EH (cell line): ENCODE measurements around the gene INPP5A.
"Not testable (repeated sequence)": the region's sequence is repeated elsewhere in the genome, so short reads cannot be mapped to it uniquely, and the experiment has no call there.

ENCODE experiments used
- DNase-seq: peaks from one replicate; pipeline ENCODE4 v3.0.0-alpha.2; 2015; ENCODE audit warnings: low read depth

INPP5A gene

DNA sequence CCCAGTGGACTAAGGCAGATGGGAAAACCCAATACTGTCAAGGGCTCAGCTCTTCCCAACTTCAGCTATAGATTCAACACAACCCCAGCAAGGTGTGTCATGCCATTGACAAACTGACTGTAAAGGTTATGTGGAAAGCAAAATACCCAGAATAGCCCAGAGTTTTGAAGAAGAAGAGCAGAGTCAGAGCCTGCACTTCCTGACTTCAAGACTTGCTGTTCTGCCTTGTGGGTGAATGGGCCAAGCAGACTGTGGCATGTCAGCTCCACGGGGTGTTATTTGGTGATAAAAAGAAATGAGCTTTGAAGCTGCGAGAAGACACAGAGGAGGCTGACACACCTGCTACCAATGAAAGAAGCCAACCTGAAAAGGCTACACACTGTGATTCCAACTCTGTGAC lies 158.6 kb downstream of the INPP5A start:
- no peak for DNase-seq

- no peak for DNase-seq
Measured at GRCh38 chr10:132696728-132697577, 159.4 kb downstream of the INPP5A start.

- DNase-seq = no peak
Measured at GRCh38 chr10:132697578-132698200, 160.1 kb downstream of the INPP5A start.

DNA sequence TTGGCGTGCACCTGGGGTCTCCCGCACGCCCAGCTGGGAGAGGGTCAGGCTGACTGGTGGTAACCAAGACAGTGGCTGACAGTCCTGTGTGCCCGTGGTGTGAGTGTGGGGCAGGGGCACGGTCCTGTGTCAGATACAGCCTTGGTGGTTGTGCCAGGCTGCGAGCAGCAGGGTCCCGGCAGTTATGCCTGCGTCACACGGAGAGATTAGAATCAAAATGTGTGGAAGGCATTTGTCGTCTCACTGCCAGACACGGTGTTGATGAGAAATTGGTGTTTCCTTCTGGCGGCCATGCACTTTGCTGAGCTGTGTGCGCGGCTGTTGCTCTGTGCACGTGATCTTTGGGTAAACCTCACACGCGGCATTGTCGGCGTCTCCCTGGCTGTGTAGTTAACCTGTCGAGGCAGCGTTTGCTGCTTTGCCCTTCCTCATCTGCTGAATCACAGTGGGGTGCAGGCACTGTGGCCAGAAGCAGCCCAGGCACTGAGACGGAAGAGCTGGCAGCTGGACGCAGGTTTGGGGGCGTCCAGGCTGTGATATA lies 160.7 kb downstream of the INPP5A start:
- no peak for DNase-seq

GRCh38 chr10:132698761-132699391 lies 161.3 kb downstream of the INPP5A start:
- no peak for DNase-seq

- no peak for DNase-seq
Measured at GRCh38 chr10:132699411-132700155, 162.0 kb downstream of the INPP5A start.

DNA sequence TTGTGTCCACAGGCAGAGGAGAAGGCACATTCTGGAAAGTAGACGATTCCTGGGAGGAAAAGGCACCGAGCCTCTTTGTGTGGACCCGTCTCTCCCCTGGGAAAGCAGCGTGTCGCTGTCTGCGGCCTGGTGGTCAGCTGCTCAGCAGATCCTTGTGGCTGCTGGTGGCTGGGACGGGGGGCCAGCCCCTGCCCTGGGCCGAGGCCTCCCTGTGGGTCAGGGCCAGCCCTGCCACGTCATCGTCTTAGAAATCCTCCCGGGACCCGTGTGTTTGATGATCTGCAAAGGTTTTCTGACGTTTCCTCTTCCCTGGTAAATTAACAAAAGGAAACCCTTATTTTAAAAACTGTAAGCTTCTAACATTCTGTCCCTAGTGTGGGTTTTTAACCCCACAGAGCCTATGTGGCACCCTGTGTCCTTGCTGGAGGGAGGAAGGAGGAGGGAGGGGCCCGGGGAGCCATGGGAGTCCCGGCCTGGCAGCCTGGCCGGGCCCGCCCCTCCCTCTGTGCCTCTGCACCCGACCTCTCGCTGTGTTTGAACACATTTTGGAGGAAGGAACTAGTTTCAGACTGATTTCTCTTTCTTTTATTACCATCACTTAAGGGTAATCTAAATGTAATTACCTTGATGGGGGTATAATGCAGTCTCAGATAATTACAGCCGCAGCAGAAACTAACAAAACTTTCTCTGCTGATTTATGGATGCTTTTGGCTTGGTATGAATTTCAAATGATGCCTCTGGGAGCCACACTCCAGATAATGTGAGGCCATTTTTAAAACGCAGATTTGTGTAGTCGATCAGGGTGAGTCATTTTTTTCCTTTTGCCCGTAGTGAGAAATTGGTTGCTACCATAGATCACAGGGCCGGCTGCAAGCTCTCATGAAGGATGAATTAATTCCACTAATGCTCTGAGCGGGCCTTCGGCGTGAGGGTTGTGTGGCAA lies 162.8 kb downstream of the INPP5A start:
- DNase-seq = peak; percentile 40

DNA sequence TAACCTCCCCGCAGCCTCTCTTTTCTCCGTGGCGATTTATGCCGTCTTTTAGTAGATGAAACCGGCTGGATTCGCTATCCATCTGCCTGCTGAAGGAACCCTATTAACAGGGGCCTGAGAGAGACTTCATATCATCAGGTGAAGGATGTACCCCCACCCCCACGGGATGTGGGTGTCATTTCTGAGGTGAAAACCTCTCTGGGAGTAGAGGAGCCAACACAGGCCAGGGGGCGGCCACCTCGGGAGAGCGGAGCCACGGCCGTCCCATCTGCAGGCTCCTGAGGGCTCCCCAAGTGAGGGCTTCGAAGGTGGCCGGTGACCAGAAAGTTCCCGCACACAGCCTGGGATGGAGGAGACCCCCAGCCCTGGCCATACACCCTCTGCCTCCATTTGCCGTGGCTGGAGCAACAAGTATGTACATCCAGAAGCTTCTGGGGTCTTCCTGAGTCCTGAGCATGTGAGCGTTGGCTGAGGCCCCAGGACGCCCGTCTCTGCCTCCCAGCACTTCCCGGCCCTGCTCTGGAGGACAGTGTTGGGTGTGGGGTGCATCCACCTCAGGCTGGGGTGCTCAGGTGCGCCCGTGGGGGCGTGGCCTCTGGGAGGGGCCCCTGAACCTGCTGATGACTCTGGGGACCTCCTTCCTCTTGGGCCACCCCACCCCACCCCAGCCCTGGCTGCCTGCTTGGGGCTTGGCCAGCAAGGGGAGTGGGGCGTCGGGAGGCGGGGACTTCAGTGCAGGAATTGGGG lies 163.7 kb downstream of the INPP5A start:
- no peak for DNase-seq

GRCh38 chr10:132701846-132702190 lies 164.2 kb downstream of the INPP5A start:
- no peak for DNase-seq

DNA sequence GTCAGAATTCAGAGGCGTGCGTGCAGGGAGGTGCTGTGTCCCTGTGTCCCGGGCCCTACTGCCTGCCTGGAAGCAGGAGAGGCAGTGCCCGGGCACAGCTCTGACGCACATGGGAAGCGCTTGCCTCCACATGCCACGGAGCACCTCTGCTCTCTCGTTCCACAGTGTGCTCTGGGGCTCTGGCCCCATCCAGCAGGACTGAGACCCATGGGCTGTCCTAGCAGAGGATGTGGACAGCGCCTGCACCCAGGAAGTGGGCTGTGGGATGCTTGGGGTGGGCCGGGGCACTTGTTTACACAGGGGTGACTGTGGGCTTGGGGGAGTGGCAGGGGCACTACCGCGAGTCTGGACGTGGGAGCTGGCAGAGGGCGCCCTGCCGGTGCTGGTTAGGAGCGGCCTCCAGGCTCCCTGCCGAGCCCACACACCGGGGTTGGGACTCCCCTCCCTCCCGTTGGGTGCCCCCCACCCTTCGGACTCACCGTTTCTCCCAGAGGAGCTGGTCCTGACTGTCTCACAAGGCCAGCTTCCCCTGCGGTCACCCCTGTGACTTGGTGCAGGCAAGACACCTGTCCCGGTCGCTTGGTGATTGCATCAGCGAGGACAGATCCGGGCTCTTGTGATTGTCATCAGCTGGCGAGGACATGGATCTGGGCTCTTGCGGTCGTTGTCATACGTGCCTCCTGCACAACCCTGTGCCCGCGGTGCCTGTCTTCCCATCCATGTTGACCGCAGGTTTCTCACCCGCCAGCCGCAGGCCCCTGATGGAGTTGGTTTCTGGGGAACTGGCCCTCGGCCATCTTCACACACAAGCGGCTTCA lies 165.2 kb downstream of the INPP5A start:
- DNase-seq = no peak

- no peak for DNase-seq
Measured at GRCh38 chr10:132703419-132704007, 165.9 kb downstream of the INPP5A start.

DNA sequence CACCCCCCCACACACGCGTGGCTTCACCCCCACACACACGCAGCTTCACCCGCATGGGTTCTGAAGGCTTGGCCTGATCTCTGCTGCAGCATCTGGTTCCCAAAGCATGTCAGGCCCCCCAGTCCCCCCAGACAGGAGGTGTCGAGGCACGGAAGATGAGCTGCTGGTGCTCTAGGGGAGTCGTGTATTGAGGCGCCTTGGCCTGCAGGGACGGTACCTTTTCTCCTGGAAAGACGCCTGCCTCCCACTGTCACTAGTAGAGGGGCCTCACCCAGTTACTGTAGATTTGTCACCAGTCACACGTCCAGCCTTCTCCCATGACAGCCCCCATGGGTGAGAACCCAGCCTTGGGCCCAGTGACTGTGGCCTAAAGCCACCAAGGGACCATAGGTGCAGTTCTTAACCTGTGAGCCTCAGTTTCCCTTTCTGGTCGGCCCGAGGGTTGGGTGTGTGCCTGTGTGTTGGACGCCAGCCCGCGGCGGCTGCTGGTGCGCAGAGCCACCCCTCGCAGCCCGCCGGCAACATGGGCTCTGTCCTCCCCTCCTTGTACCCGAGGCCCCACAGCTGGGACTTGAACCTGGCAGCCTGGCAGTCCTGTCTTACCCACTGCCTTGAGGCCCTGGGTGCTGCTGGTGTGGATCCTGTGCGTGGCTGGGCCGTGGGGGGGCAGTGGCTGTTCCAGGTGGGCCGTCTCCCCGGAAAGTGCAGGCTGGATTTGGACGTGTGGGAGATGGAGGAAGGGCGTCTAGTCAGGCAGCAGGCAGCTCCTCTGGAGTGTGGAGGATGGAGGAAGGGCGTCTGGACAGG lies 166.6 kb downstream of the INPP5A start:
- no peak for DNase-seq

DNA sequence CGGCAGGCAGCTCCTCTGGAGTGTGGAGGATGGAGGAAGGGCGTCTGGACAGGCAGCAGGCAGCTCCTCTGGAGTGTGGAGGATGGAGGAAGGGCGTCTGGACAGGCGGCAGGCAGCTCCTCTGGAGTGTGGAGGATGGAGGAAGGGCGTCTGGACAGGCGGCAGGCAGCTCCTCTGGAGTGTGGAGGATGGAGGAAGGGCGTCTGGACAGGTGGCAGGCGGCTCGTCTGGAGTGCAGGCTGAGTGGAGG lies 167.2 kb downstream of the INPP5A start:
- not testable (repeated sequence) for DNase-seq

GRCh38 chr10:132705173-132705572 lies 167.6 kb downstream of the INPP5A start:
- no peak for DNase-seq

DNA sequence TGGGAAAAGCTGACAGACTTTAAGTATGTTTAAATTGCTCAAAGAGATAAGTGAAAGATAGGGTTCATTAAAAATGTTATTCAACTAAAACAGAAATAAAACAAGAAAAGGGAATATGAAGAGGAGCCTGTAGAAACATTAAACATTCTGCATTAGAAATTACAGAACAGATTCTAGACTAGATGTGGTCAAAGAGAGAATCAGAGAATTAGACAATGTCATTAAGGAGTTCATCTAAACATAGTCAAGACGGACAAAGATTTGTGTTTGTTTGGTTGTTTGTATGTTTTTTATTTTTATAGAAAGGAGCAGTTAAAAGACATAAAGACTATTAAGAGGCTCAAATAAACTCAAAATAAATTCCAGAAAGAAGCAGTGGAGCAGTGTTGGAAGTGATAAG lies 168.4 kb downstream of the INPP5A start:
- DNase-seq = no peak

GRCh38 chr10:132706701-132707100 lies 169.1 kb downstream of the INPP5A start:
- DNase-seq = no peak

- no peak for DNase-seq
Measured at GRCh38 chr10:132707121-132707775, 169.7 kb downstream of the INPP5A start.

DNA sequence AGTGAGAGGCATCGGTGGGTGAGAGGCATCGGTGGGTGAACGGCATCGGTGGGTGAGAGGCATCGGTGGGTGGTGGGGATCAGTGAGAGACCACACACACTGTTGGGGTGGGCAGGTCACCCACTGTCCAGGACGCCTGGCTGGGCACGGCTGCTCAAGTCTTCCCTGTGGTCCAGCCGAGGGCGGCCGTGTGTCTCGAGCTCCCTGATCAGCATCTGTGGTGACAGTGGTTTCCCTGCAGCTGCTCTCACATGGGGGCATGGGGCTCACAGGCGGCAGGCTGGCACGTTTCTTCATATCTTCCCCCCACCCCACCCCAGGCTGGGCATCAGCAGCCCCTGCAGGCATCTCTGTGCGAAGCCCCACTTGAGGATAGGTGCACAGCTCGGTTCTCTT lies 170.2 kb downstream of the INPP5A start:
- DNase-seq = no peak
